ENCODE results near the gene CAPN10. TPM values are rescaled to one million over a fixed set of nuclear protein-coding genes. Genes with fewer than 3 reads are reported as not detected.

The CAPN10 gene
- total RNA-seq, 1 donor from 2014 or later, result 67.1 TPM

DNA sequence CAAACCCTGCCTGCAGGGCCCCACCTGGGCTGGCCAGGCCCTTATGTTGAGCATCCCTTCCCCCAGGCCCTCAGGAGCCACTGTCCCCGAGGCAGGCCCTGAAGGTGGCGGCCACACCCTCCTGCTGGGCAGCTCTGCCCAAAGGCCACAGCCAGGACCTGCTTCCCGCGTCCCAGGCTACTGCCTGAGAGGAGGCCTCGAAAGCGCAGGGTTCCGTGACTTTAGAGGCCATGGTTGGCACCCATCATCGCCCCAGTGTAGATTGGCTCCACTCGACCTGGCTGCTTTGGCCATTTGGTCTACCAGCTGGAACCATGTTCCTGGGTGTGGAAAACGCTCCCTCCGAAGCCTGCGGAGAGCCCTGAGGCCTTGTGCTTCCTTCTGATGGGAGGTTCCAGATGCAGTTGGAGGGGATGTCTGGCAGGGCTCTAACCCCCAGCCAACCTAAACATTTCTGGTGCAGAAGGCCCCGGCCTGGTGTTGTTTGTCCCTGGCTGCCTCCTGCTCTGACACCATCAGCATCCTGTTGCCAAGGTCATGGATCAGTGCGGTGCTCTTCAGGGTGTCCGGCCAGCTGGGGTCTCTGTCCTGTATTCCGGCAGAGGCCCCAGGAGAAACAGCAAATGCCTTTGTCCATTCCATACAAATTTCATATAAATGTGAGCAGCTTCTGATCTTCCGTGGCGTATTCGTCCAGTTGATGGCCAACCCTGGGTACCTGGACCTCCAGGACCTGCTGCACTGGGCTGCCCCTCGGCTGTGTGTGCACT, 14.7 kb downstream of the CAPN10 start:
- H3K36me3 Mint-ChIP-seq (ENCODE audit: unreplicated experiment), result no peaks in the 10 kb centered on the region

GRCh38 chr2:240601831-240602160, 15.3 kb downstream of the CAPN10 start:
- Mint-ChIP-seq H3K4me1 (ENCODE audit: low read depth, unreplicated experiment) (no peaks in the 10 kb centered on the region), H3K9me3 (ENCODE audit: unreplicated experiment) (peaks cover 5% of the 10 kb centered on the region), H3K27me3 (ENCODE audit: unreplicated experiment) (no peaks in the 10 kb centered on the region), H3K27ac (ENCODE audit: unreplicated experiment) (no peak overlapping the region), H3K4me3 (ENCODE audit: unreplicated experiment) (no peak overlapping the region), H3K36me3 (ENCODE audit: unreplicated experiment) (no peaks in the 10 kb centered on the region)
- no peak for DNase-seq
- TF ChIP-seq, protein P1, sequence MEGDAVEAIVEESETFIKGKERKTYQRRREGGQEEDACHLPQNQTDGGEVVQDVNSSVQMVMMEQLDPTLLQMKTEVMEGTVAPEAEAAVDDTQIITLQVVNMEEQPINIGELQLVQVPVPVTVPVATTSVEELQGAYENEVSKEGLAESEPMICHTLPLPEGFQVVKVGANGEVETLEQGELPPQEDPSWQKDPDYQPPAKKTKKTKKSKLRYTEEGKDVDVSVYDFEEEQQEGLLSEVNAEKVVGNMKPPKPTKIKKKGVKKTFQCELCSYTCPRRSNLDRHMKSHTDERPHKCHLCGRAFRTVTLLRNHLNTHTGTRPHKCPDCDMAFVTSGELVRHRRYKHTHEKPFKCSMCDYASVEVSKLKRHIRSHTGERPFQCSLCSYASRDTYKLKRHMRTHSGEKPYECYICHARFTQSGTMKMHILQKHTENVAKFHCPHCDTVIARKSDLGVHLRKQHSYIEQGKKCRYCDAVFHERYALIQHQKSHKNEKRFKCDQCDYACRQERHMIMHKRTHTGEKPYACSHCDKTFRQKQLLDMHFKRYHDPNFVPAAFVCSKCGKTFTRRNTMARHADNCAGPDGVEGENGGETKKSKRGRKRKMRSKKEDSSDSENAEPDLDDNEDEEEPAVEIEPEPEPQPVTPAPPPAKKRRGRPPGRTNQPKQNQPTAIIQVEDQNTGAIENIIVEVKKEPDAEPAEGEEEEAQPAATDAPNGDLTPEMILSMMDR (IDR thresholded peaks at IDR 0.05; ENCODE audit: partially characterized antibody, unreplicated experiment), result no peak

More for the DNA sequence above, 14.7 kb downstream of the CAPN10 start:
- no peak overlapping the region for H3K4me3 Mint-ChIP-seq (ENCODE audit: unreplicated experiment)
- no peak for DNase-seq
- no peaks in the 10 kb centered on the region for H3K4me1 Mint-ChIP-seq (ENCODE audit: low read depth, unreplicated experiment)
- peaks cover 5% of the 10 kb centered on the region for H3K9me3 Mint-ChIP-seq (ENCODE audit: unreplicated experiment)
- H3K27me3 Mint-ChIP-seq (ENCODE audit: unreplicated experiment), result no peaks in the 10 kb centered on the region
- TF ChIP-seq, protein P1 (IDR thresholded peaks at IDR 0.05; ENCODE audit: partially characterized antibody, unreplicated experiment), result no peak
- H3K27ac Mint-ChIP-seq (ENCODE audit: unreplicated experiment), result no peak overlapping the region

GRCh38 chr2:240602266-240603050, 15.9 kb downstream of the CAPN10 start:
- Mint-ChIP-seq H3K27me3 (ENCODE audit: unreplicated experiment) (no peaks in the 10 kb centered on the region), H3K4me3 (ENCODE audit: unreplicated experiment) (no peak overlapping the region), H3K27ac (ENCODE audit: unreplicated experiment) (no peak overlapping the region), H3K36me3 (ENCODE audit: unreplicated experiment) (no peaks in the 10 kb centered on the region), H3K9me3 (ENCODE audit: unreplicated experiment) (peaks cover 5% of the 10 kb centered on the region), H3K4me1 (ENCODE audit: low read depth, unreplicated experiment) (no peaks in the 10 kb centered on the region)
- TF ChIP-seq, protein P1 (IDR thresholded peaks at IDR 0.05; ENCODE audit: partially characterized antibody, unreplicated experiment), result no peak
- DNase-seq, result no peak

GRCh38 chr2:240603081-240603835, 16.7 kb downstream of the CAPN10 start:
- H3K27ac Mint-ChIP-seq (ENCODE audit: unreplicated experiment), result no peak overlapping the region
- H3K27me3 Mint-ChIP-seq (ENCODE audit: unreplicated experiment), result no peaks in the 10 kb centered on the region
- H3K4me3 Mint-ChIP-seq (ENCODE audit: unreplicated experiment), result no peak overlapping the region
- H3K9me3 Mint-ChIP-seq (ENCODE audit: unreplicated experiment), result peaks cover 5% of the 10 kb centered on the region
- DNase-seq, result no peak
- H3K4me1 Mint-ChIP-seq (ENCODE audit: low read depth, unreplicated experiment), result no peaks in the 10 kb centered on the region
- TF ChIP-seq, protein P1 (IDR thresholded peaks at IDR 0.05; ENCODE audit: partially characterized antibody, unreplicated experiment), result no peak
- H3K36me3 Mint-ChIP-seq (ENCODE audit: unreplicated experiment), result no peaks in the 10 kb centered on the region

Data from glutamatergic neuron (in vitro differentiated cells).